ENCODE data around the gene SCYGR2.

Gene SCYGR2

GRCh38 chr2:227617316-227618230 lies 18.9 kb downstream of the SCYGR2 start, which contains the start of gene SCYGR4:
TSS of gene SCYGR4 (plus strand) at chr2:227617498. CDS start at chr2:227617498, 0 bp downstream.
- DNase-seq (ENCODE audit: insufficient read length, low spot score), result no peak
- no peak for TF ChIP-seq POU2F2 (IDR thresholded peaks at IDR 0.05; ENCODE audit: low read depth, low read length)
- TF ChIP-seq POLR2AphosphoS5 (IDR thresholded peaks at IDR 0.05; ENCODE audit: low read depth, low read length), result no peak
- TF ChIP-seq POLR2A (IDR thresholded peaks at IDR 0.05; ENCODE audit: low read depth, low read length), result no peak
- no peak for TF ChIP-seq PAX5 (IDR thresholded peaks at IDR 0.05; ENCODE audit: insufficient read depth, low read length, severe bottlenecking)
- no peak for TF ChIP-seq TAF1 (IDR thresholded peaks at IDR 0.05; ENCODE audit: low read depth, low read length)
- no peak for TF ChIP-seq SPI1 (IDR thresholded peaks at IDR 0.05; ENCODE audit: low read depth, low read length)
- no peak for FAIRE-seq

GRCh38 chr2:227623226-227623625 lies 24.5 kb downstream of the SCYGR2 start:
- DNase-seq (ENCODE audit: insufficient read length, low spot score) (no peak), FAIRE-seq (no peak)
- no peak for TF ChIP-seq PAX5 (IDR thresholded peaks at IDR 0.05; ENCODE audit: insufficient read depth, low read length, severe bottlenecking)
- TF ChIP-seq POLR2A (IDR thresholded peaks at IDR 0.05; ENCODE audit: low read depth, low read length), result no peak
- TF ChIP-seq POU2F2 (IDR thresholded peaks at IDR 0.05; ENCODE audit: low read depth, low read length), result no peak
- TF ChIP-seq TAF1 (IDR thresholded peaks at IDR 0.05; ENCODE audit: low read depth, low read length), result no peak
- no peak for TF ChIP-seq SPI1 (IDR thresholded peaks at IDR 0.05; ENCODE audit: low read depth, low read length)
- no peak for TF ChIP-seq POLR2AphosphoS5 (IDR thresholded peaks at IDR 0.05; ENCODE audit: low read depth, low read length)

DNA sequence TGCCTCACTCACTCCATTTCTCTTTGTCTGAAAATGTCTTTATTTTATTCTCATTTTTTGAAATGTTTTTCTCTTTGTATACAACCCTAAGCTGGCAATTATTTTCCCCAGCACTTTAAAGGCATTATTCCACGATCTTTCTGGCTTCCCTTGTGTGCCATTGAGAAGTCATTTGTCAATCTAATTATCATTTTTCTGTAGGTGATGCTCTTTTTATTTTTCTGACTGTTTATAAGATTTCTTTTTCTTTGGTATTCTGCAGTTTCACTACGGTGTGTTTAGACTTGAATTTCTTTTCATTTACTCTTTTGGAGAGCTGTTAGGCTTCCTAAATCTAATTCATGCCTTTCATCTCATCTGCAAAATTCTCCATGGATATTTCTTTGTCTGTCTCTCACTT lies 26.7 kb downstream of the SCYGR2 start:
- no peak for FAIRE-seq
- DNase-seq (ENCODE audit: insufficient read length, low spot score), result no peak
- TF ChIP-seq POLR2AphosphoS5 (IDR thresholded peaks at IDR 0.05; ENCODE audit: low read depth, low read length) (no peak), SPI1 (IDR thresholded peaks at IDR 0.05; ENCODE audit: low read depth, low read length) (no peak), TAF1 (IDR thresholded peaks at IDR 0.05; ENCODE audit: low read depth, low read length) (no peak), POU2F2 (IDR thresholded peaks at IDR 0.05; ENCODE audit: low read depth, low read length) (no peak), PAX5 (IDR thresholded peaks at IDR 0.05; ENCODE audit: insufficient read depth, low read length, severe bottlenecking) (no peak), POLR2A (IDR thresholded peaks at IDR 0.05; ENCODE audit: low read depth, low read length) (no peak)

GRCh38 chr2:227626580-227627151 lies 28.0 kb downstream of the SCYGR2 start:
- no peak for DNase-seq (ENCODE audit: insufficient read length, low spot score)
- TF ChIP-seq POU2F2 (IDR thresholded peaks at IDR 0.05; ENCODE audit: low read depth, low read length) (no peak), TAF1 (IDR thresholded peaks at IDR 0.05; ENCODE audit: low read depth, low read length) (no peak), POLR2AphosphoS5 (IDR thresholded peaks at IDR 0.05; ENCODE audit: low read depth, low read length) (no peak)

DNA sequence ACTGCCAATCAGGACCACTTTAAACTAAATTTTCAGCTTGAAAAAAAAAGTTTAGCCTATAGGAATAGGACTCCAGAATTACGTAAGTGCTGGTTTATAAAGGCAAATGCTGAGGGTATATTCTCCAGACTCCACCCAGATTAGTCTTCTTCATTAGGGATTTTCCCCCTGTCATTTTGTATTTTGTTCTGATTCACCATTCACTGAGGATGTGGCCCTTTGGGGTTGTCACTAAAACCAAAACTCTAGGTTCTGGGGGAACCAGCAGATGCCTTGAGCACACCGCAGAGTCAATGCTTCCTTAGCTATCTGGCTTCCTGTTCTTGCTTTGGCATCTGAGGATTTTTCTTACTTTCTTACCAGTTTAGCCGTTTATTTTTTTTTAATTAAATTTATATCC lies 29.1 kb downstream of the SCYGR2 start:
- no peak for FAIRE-seq
- DNase-seq (ENCODE audit: insufficient read length, low spot score), result no peak
- no peak for TF ChIP-seq POLR2AphosphoS5 (IDR thresholded peaks at IDR 0.05; ENCODE audit: low read depth, low read length)
- peak; percentile 80 for TF ChIP-seq SPI1 (IDR thresholded peaks at IDR 0.05; ENCODE audit: low read depth, low read length)

More at GRCh38 chr2:227626580-227627151, 28.0 kb downstream of the SCYGR2 start:
- FAIRE-seq, result no peak

- FAIRE-seq, result no peak
- no peak for TF ChIP-seq PAX5 (IDR thresholded peaks at IDR 0.05; ENCODE audit: insufficient read depth, low read length, severe bottlenecking)
- TF ChIP-seq TAF1 (IDR thresholded peaks at IDR 0.05; ENCODE audit: low read depth, low read length), result no peak
- DNase-seq (ENCODE audit: insufficient read length, low spot score), result no peak
These were observed 30.7 kb downstream of the SCYGR2 start for GRCh38 chr2:227629435-227629834.

DNA sequence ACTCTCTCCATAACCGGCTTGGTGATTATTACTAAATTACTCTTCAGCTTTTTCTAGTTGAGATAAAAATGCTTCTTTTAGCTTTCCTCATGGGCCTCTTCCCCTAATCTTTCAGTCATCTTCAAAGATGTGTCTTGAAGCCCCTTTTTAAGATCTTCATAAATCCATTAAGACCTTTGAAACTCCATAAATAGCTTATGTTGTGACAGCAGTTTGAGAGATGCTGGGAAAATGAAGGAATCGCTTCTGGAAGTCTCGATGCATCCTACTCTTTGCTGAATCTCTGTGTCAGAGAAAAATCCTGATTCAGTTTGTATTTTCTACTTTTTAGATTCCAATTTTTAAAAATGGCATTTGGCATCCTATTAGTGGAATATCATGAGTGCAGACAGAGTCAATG lies 31.6 kb downstream of the SCYGR2 start:
- no peak for TF ChIP-seq PAX5 (IDR thresholded peaks at IDR 0.05; ENCODE audit: insufficient read depth, low read length, severe bottlenecking)
- TF ChIP-seq POU2F2 (IDR thresholded peaks at IDR 0.05; ENCODE audit: low read depth, low read length), result no peak
- TF ChIP-seq SPI1 (IDR thresholded peaks at IDR 0.05; ENCODE audit: low read depth, low read length), result no peak
- TF ChIP-seq POLR2A (IDR thresholded peaks at IDR 0.05; ENCODE audit: low read depth, low read length), result no peak
- TF ChIP-seq POLR2AphosphoS5 (IDR thresholded peaks at IDR 0.05; ENCODE audit: low read depth, low read length), result no peak
- TF ChIP-seq TAF1 (IDR thresholded peaks at IDR 0.05; ENCODE audit: low read depth, low read length), result no peak
- DNase-seq (ENCODE audit: insufficient read length, low spot score) (no peak), FAIRE-seq (no peak)

- FAIRE-seq, result no peak
- no peak for DNase-seq (ENCODE audit: insufficient read length, low spot score)
- no peak for TF ChIP-seq POLR2A (IDR thresholded peaks at IDR 0.05; ENCODE audit: low read depth, low read length)
- TF ChIP-seq PAX5 (IDR thresholded peaks at IDR 0.05; ENCODE audit: insufficient read depth, low read length, severe bottlenecking), result no peak
- TF ChIP-seq TAF1 (IDR thresholded peaks at IDR 0.05; ENCODE audit: low read depth, low read length), result no peak
- no peak for TF ChIP-seq SPI1 (IDR thresholded peaks at IDR 0.05; ENCODE audit: low read depth, low read length)
- TF ChIP-seq POLR2AphosphoS5 (IDR thresholded peaks at IDR 0.05; ENCODE audit: low read depth, low read length), result no peak
- no peak for TF ChIP-seq POU2F2 (IDR thresholded peaks at IDR 0.05; ENCODE audit: low read depth, low read length)
These were observed 34.1 kb downstream of the SCYGR2 start for GRCh38 chr2:227632827-227633226.

- FAIRE-seq (no peak), DNase-seq (ENCODE audit: insufficient read length, low spot score) (no peak)
- TF ChIP-seq TAF1 (IDR thresholded peaks at IDR 0.05; ENCODE audit: low read depth, low read length) (no peak), PAX5 (IDR thresholded peaks at IDR 0.05; ENCODE audit: insufficient read depth, low read length, severe bottlenecking) (no peak), SPI1 (IDR thresholded peaks at IDR 0.05; ENCODE audit: low read depth, low read length) (no peak), POLR2AphosphoS5 (IDR thresholded peaks at IDR 0.05; ENCODE audit: low read depth, low read length) (no peak), POLR2A (IDR thresholded peaks at IDR 0.05; ENCODE audit: low read depth, low read length) (no peak), POU2F2 (IDR thresholded peaks at IDR 0.05; ENCODE audit: low read depth, low read length) (no peak)
These were observed 35.5 kb downstream of the SCYGR2 start for GRCh38 chr2:227634201-227634600.

DNA sequence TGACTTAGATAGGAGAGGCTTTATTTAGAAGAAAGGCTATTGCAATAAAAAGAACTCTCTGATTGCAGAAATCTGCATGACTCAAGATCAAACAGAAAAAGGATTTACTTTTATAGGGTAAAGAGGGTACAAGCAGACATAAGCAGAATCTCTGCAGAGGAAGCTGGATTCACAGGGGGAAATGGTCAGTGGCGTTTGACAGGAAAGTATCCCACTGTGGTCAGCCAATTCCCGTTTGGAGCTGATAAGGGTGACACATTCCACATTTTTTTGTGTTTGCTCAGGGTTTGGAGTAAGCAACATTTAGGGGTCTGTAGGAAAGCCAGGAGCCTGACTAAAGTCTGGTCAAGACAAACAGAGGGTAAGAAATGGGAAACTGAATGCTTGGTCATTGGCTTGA lies 44.0 kb downstream of the SCYGR2 start:
- no peak for FAIRE-seq
- no peak for DNase-seq (ENCODE audit: insufficient read length, low spot score)
- no peak for TF ChIP-seq POLR2AphosphoS5 (IDR thresholded peaks at IDR 0.05; ENCODE audit: low read depth, low read length)
- TF ChIP-seq POU2F2 (IDR thresholded peaks at IDR 0.05; ENCODE audit: low read depth, low read length), result no peak
- TF ChIP-seq TAF1 (IDR thresholded peaks at IDR 0.05; ENCODE audit: low read depth, low read length), result no peak
- TF ChIP-seq POLR2A (IDR thresholded peaks at IDR 0.05; ENCODE audit: low read depth, low read length), result no peak
- TF ChIP-seq PAX5 (IDR thresholded peaks at IDR 0.05; ENCODE audit: insufficient read depth, low read length, severe bottlenecking), result no peak
- TF ChIP-seq SPI1 (IDR thresholded peaks at IDR 0.05; ENCODE audit: low read depth, low read length), result no peak

All from GM12891 (cell line).